ENCODE results near the gene CIPC. TPM values are rescaled to one million over a fixed set of nuclear protein-coding genes. Genes with fewer than 3 reads are reported as not detected.

CIPC gene
- total and polyA plus RNA-seq, 2 of the 13 experiments (the other 11 are each of a cell fraction or from before 2014, with no cell fraction given), result 7.6 to 13.9 TPM

GRCh38 chr14:77141214-77142004 lies 43.4 kb downstream of the CIPC start, which contains the start of gene ZDHHC22 (continued):
- TF ChIP-seq RAD21 (CRISPR knock-in tag; IDR thresholded peaks at IDR 0.05) (0 out of 2 replicates have a peak, but pooled peaks have one; percentile 24), STAG1 (CRISPR knock-in tag; IDR thresholded peaks at IDR 0.05) (peak; percentile 10; the same call in 1 of the 2 replicates), ARNT2 (CRISPR knock-in tag; IDR thresholded peaks at IDR 0.05; ENCODE audit: low read depth) (peak; percentile 39; the same call in 1 of the 2 replicates), PATZ1 (CRISPR knock-in tag; IDR thresholded peaks at IDR 0.05) (peak; percentile 35; the same call in 1 of the 2 replicates), FOSL1 (CRISPR knock-in tag; IDR thresholded peaks at IDR 0.05; ENCODE audit: borderline replicate concordance) (no peak), KDM2A (CRISPR knock-in tag; IDR thresholded peaks at IDR 0.05; ENCODE audit: borderline replicate concordance, low read depth) (0 out of 2 replicates have a peak, but pooled peaks have one; percentile 17), GATAD1 (CRISPR knock-in tag; IDR thresholded peaks at IDR 0.05) (no peak), ZBTB3 (CRISPR knock-in tag; IDR thresholded peaks at IDR 0.05; ENCODE audit: borderline replicate concordance, low read depth) (no peak), ZNF652 (CRISPR knock-in tag; IDR thresholded peaks at IDR 0.05; ENCODE audit: borderline replicate concordance, low read depth) (no peak), UBTF (CRISPR knock-in tag; IDR thresholded peaks at IDR 0.05) (peak; percentile 56; the same call in 1 of the 2 replicates), MAZ (IDR thresholded peaks at IDR 0.05; ENCODE audit: borderline replicate concordance, low read depth, low read length) (no peak), MAZ (CRISPR knock-in tag; IDR thresholded peaks at IDR 0.05; ENCODE audit: low read depth) (0 out of 2 replicates have a peak, but pooled peaks have one; percentile 25), CTCF (CRISPR knock-in tag; IDR thresholded peaks at IDR 0.05) (peak; percentile 51), ZNF800 (CRISPR knock-in tag; IDR thresholded peaks at IDR 0.05) (peak; percentile 97), HMGXB4 (CRISPR knock-in tag; IDR thresholded peaks at IDR 0.05; ENCODE audit: borderline replicate concordance in 1 of 2, low read depth in 1 of 2) (peak in 1 of 2 experiments; percentile 59; a peak in 1 of 4 replicates), TAF15 (IDR thresholded peaks at IDR 0.05; ENCODE audit: low read depth, low read length, poor library complexity, severe bottlenecking) (peak; percentile 1), CCDC6 (CRISPR knock-in tag; IDR thresholded peaks at IDR 0.05) (0 out of 2 replicates have a peak, but pooled peaks have one; percentile 59)
